AG08396 (cell line): Measurements from ENCODE around the gene USP25.
A peak's percentile ranks its signal among the peaks of the same experiment; 100 is the strongest.

Experiments used
- DNase-seq: peaks from one replicate; pipeline ENCODE4 v3.0.0; 2012; ENCODE audit warnings: low spot score, mixed read lengths

USP25 gene, protein sequence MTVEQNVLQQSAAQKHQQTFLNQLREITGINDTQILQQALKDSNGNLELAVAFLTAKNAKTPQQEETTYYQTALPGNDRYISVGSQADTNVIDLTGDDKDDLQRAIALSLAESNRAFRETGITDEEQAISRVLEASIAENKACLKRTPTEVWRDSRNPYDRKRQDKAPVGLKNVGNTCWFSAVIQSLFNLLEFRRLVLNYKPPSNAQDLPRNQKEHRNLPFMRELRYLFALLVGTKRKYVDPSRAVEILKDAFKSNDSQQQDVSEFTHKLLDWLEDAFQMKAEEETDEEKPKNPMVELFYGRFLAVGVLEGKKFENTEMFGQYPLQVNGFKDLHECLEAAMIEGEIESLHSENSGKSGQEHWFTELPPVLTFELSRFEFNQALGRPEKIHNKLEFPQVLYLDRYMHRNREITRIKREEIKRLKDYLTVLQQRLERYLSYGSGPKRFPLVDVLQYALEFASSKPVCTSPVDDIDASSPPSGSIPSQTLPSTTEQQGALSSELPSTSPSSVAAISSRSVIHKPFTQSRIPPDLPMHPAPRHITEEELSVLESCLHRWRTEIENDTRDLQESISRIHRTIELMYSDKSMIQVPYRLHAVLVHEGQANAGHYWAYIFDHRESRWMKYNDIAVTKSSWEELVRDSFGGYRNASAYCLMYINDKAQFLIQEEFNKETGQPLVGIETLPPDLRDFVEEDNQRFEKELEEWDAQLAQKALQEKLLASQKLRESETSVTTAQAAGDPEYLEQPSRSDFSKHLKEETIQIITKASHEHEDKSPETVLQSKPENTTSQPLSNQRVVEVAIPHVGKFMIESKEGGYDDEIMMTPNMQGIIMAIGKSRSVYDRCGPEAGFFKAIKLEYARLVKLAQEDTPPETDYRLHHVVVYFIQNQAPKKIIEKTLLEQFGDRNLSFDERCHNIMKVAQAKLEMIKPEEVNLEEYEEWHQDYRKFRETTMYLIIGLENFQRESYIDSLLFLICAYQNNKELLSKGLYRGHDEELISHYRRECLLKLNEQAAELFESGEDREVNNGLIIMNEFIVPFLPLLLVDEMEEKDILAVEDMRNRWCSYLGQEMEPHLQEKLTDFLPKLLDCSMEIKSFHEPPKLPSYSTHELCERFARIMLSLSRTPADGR

GRCh38 chr21:15729674-15730483, at the start of gene USP25:
Gene USP25, plus strand, starts transcription at chr21:15729982. Its CDS starts 412 bp downstream, at chr21:15730394.
- peak; percentile 96 for DNase-seq

- DNase-seq: peak; percentile 10
Observed at GRCh38 chr21:15682186-15682895, 47.4 kb upstream of the USP25 start.

DNA sequence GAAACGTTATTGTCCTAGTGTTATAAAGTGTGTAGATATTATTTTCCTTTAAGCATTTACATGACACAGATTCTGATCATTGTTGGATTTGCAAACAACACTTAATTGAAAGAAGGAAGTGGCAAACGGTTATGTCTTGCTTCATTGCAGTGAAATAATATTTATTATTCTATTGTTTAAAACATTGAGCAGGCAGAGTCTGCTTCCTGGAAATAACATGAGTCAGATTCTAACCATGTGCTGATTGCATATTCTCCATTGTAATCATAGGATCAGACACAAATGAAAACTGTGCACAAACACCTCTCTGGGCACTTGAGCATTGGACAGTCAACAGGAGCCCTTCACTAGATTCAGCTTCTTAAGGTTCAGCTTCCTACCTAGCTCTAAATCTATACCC, 46.8 kb upstream of the USP25 start:
- peak; percentile 23 for DNase-seq

DNA sequence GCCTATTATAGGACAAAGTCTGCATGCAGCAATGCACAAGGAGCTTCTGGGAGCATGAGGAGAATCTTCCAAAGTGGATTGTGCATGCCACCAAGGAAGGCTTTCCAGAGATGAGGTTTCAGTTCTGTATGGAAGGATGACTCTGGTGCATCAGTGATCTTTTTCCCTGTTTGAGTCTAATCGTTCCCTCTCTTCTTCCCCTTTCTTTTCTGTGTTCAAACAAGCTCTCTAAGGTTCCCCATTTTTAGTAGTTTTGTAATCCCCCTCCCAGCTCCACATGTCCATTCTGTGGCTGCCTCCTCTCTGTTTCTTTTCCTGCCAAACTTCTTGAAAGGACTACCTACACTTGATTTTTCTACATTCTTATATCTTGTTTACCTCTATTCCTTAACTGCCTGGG, 43.3 kb upstream of the USP25 start:
- no peak for DNase-seq

- no peak for DNase-seq
Observed at GRCh38 chr21:15687208-15687607, 42.6 kb upstream of the USP25 start.

- no peak for DNase-seq
Observed at GRCh38 chr21:15688016-15688415, 41.8 kb upstream of the USP25 start.

DNA sequence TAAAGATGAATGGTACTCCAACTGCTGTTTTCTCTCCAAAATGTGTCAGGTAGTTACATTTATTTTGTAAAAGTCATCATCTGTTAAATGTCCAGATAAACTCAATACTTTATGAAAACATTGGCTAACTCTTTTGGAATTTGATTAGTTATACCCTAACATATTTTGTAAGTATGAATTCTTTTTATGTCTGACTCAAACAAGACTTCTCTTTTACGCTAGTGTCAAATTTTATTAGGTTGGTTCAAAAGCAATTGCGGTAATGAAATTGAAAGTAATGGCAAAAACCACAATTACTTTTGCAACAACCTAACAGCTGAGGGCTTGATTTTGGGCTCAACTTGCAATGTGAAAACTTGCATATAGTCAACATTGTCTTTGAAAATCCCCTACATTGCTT, 41.0 kb upstream of the USP25 start:
- DNase-seq: no peak

GRCh38 chr21:15692711-15693110, 37.1 kb upstream of the USP25 start:
- no peak for DNase-seq

DNA sequence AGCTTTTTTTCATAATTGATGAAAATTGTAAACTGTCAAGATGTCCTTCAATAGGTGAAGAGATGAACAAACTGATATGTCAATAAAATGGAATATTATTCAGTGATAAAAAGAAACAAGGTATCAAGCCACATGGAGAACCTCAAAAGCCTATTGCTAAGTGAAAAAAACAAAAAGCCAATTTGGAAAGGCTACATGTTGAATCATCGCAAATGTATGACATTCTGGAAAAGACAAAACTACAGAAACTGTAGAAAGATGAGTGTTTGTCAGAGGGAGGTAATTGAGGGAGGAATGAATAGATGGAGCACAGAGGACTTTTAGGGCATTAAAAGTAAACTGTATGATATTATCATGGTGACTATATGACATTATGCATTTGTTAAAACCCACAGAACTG, 34.5 kb upstream of the USP25 start:
- no peak for DNase-seq

DNA sequence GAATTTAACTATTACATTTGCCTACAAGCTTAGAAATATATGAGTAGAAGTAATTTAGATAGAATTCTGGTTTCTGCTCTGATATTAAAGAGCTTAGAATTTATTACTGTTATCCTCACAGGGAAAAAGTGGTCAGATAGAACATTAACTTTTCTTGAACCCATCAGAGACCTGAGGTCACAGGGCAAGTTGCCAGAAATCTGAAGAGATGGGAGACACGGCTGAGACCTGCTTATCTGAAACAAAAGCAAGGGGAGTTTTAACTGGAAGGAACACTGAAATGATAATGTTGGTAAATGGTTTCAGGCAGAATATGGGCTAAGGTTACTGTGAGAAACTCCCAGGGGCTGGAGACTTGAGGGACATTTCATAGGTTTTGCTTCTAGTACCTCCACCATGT, 28.0 kb upstream of the USP25 start:
- no peak for DNase-seq

DNA sequence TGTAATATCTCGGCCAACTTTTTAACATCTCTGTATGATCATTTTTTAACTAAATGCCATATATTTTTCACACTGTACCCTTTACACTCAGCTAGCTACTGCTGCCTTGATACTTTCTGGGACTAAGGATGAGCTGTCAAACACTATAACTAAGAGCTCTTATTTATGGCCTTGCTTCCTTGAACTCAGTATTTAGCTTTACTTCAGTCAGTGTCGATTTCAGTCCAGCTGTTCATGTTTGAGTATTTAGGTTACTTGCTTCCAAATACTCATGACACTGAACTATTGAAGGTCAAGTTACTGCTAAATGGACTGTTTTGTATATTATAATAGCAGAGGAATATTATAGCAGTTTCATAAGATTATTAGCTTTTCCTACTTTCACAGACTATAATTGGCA, 25.9 kb upstream of the USP25 start:
- no peak for DNase-seq

GRCh38 chr21:15706696-15707095, 23.1 kb upstream of the USP25 start:
- peak; percentile 75 for DNase-seq

- no peak for DNase-seq
Observed at GRCh38 chr21:15713412-15713811, 16.4 kb upstream of the USP25 start.

DNA sequence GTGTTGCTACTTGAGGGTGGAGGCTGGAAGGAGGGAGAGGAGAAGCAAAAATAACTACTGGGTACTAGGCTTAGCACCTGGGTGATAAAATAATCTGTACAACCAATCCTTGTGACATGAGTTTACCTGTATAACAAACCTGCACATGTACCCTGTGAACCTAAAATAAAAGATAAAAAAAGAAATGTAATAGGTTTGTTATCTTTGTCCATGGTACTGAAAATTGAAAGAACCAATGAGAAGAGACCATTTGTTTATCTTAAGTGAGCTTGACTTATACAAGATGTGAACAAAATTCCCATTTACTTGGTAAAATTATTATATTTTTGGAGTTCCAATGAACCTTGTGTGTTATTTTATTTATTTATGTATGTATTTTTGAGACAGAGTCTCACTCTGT, 11.1 kb upstream of the USP25 start:
- no peak for DNase-seq

GRCh38 chr21:15719976-15720375, 9.8 kb upstream of the USP25 start:
- no peak for DNase-seq

GRCh38 chr21:15722591-15723324, 7.0 kb upstream of the USP25 start:
- DNase-seq: no peak

DNA sequence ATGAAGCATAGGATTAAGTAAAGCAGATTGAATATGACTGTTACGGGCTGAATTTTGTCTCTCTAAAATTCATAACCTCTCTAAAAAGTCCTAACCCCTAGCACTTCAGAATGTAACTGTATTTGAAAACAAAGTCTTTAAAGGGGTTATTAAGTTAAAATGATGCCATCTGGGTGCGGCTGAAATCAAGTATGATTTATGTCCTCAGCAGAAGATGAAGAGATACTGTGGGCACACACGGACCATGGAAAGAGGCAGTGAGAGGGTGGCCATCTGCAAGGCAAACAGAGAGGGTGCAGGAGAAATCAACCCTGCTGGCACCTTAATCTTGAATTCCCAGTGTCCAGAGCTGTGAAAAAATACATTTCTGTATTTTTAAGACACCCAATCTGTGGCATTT, 3.8 kb upstream of the USP25 start:
- no peak for DNase-seq

- no peak for DNase-seq
Observed at GRCh38 chr21:15728046-15728445, 1.7 kb upstream of the USP25 start.

- DNase-seq: no peak
Observed at GRCh38 chr21:15729346-15729673, 472 bp upstream of the USP25 start.

DNA sequence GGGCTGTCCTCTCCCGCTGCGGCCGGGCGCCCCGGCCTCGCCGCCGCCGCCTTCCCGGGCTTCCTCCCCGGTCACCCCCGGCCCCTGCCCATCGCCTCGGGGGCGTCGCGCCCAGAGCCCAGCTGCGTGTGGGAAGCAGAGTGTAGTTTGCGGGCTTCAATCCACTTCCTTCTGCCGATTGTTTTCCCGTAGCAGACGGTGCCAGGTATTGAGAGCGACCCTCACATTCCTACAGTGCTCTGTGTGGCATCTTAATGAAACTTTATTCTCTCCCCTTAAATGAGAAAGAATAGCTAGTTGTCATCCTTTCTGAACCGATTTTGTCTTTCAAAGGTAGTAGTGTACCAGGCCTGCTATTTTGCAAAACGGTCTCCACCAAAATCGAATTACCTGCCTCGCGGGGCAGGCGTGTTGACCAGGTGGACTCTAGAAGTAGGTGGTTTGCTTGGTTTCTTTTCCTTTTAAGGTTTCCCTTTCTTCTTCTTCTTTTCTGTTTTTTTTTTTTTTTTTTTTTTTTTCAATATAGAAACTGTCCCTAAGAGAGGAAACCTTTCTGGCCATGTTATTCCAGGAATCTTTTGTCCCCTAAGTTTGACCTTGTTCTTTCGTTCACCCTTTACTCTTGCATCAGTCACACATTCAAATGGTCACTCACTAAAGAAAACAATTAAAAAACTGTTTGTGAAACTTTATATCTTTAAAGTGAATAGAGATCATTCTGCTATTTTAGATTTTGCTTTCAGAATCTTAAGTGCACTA, 881 bp downstream of the USP25 start:
- DNase-seq: no peak
